ENCODE data around the gene CD1E. TPM values are rescaled to one million over a fixed set of nuclear protein-coding genes. Genes with fewer than 3 reads are reported as not detected.
"Not testable (repeated sequence)": the region's sequence is repeated elsewhere in the genome, so short reads cannot be mapped to it uniquely, and the experiment has no call there.

The CD1E gene
- not detected for total RNA-seq

DNA sequence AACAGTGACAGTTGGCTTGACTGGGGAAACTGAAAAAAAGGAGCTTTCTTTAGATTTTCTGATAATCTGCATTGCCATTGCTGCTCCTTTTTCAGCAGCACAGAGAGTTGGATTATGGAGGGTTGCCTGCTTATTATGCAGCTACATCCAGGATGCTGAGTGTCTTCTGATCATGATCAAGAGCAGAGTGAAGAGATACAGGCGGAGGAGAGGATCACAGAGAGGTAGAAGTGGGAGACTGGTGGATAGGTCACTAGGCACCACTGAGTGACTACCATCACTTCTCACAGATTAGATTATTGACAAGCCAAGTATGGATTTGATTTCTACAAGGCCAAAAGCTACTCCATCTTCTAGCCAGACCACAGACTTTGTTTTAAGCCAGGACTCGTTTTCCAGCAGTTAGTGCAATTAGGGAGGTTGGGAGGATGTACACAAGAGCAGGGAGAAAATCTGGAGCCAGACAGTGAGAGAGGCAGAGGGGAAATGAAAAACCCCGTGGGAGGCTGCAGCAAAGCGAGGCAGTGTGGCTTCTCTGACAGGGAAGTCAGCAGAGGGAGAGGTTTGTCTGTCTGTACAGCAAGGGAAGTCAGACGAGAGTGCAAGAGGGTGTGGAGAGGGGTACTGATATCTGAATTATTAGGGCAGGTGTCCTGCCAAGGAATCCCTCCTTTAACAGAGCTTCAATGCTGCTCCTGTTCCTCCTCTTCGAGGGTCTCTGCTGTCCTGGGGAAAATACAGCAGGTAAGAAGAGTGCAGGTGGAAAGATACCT lies at the start of gene CD1E:
Gene CD1E (plus strand): TSS at position 592 of the 773 bp plus-strand sequence. CDS start 95 bp downstream, at position 687.
- DNase-seq = no peak

DNA sequence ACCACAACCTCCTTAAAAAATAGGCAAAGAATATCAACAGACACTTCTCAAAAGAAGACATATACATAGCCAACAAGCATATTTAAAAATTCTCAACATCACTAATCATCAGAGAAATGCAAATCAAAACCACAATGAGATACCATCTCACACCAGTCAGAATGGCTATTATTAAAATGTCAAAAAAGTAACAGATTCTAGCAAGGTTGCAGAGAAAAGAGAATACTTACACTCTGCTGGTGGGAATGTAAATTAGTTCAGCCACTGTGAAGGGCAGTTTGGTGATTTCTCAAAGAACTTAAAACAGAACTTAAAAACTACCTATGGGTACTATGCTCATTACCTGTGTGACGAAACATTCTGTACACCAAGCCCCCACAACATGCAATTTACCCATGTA lies 43.1 kb upstream of the CD1E start:
- no peak for DNase-seq

DNA sequence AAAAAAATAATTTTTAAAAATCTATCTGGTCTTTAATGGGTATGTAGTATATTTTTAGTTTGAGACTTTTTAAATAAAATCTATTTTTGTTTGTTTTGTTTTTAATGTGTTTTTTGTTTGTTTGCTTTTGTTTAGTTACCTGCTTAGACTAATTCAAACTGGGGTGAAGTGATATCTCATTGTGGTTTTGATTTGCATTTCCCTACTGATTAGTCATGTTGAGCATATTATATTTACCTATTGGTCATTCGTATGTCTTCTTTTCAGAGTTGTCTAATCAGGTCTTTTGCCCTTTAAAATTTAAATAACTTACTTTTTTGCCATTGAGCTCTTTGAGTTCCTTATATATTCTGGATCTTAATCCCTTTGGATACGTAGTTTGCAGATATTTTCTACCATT lies 42.6 kb upstream of the CD1E start:
- no peak for DNase-seq

GRCh38 chr1:158323866-158324265 lies 29.8 kb upstream of the CD1E start:
- no peak for DNase-seq

DNA sequence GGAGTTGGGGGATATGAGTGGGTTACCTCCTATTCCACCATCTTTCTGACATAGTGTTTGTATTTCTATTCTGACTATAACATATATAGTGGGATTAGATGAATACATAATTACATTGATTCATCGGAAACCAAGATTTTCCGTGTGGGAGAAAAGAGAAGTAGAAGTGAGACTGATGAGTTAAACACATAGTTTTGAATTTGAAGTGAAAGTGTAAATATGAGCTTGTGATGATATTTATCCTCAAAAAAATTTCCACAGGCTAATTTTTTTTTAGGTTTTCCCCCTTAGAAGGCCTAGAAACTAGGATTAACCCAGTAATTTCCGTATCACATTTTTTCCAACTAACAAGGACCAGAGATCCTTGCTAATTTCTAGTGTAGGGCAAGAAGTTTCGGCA lies 29.3 kb upstream of the CD1E start:
- no peak for DNase-seq

DNA sequence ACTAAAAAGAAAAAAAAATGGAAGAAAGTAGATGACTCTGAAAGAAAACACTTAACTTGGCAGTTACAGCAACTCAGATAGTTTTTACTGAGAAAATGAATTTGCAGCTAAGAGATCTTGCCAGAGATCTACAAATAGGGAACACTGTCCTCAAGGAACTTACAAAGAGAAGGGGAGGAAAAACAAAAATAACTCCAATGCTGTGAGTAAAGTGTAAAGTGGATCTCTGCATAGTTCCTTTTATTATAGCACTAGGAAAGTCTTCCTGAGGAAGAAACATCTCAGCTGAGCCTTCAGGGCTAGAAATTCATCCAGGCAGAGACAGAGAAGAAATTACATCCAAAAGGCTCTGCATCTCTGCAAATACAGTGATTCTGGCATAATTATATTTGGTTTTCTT lies 26.2 kb upstream of the CD1E start:
- DNase-seq = no peak

DNA sequence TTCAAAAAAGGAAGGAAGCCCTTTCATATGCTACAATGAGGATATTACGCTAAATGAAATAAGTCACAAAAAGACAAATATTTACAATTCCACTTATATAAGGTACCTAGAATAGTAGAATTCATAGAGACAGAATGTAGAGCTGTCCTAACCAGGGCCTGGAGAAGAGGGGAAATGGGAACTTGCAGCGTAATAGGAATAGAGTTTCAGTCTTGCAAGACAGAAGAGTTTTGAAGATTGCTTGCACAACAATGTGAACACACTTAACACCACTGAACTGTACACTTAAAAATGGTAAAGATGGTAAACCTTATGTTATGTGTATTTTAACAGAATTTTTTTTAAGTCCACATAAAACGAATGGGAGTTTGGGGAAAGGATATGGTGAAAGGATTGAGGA lies 25.3 kb upstream of the CD1E start:
- no peak for DNase-seq

GRCh38 chr1:158329300-158329699 lies 24.4 kb upstream of the CD1E start:
- DNase-seq = no peak

DNA sequence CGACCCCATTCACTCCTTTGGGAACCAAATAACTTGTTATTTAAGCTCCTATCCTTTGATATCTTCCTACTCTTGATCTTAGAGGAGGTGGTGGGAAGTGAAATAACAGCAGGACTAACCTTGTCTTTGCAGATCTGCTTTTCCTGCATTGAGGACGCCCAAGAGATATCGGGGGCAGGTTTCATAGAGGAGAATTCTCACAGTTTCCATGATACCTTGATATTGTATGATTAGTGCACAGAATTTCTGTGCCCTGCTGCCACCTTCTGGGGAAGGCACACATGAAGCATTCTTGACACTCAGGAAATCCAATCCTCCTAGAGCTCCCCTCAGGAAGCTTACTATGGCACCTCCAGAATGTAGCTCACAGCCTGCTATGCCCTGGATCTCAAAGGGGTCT lies 24.0 kb upstream of the CD1E start:
- DNase-seq = no peak

DNA sequence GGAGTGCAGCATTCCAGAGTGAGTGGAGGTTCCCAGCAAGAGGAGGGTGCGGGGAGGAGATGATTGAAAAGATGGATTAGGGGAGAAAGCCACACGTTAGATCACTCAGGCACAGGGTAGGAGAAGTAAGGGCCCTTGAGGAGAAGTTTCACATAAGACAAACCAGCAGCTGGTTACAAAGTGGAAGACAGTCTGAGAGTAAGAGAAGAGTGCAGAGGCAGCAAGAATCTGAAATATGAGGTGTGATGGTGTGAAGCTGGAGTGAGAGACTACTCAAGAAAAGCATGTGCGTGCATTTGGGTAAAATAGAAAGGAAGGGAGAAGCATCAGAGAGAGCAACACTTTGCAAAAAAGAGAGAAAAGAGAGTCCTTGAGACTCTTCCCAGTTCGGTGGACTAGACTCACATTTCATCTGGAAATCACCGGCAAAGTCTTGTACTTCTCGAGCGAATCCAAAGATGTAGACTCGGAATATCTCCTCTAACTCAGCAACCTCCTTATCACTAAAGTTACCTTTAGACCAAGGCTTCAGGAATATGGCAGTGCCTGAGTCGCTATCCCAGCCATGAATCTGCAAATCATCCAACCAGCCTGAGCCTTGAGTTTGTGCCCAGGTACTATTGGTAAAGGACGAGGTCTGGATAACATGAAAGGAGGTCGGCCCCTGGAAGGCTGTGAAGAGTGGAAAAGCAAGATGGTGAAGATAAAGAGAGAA lies 23.1 kb upstream of the CD1E start:
- DNase-seq = no peak

- DNase-seq = no peak
Measured at GRCh38 chr1:158331106-158331425, 22.6 kb upstream of the CD1E start.

DNA sequence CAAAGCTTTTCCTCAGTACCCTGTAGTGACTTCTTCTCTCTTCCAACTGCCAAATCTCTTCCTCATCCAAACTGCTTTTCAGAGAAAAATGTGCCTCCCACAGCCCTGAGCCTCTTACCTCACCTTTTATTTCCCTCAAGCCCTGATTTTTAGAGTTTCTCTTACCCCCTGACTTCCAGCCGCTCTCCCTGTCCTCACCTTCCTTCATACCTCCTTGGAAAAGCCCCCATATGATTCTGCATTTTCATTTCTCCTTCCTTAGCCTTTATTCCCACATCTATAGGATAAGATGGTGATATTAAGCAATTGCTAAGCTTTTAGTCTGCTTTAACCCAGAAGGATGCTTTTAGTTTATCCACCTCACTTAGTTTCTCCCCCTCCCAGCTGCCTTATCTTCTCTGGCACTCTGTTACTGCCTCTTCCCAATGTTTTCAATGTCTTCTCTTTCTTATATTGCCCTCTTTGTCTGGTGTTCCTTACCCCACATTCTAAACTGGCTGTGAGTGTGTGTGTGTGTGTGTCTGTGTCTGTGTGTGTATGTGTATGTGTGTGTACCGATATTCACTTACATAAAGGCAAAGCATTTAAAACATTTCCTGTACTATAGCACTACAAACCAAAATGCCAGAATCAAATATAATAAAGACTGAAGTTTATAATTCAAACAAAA lies 22.1 kb upstream of the CD1E start, which contains the start of gene CD1B:
Gene CD1B (minus strand): TSS at position 51 of the 670 bp plus-strand sequence. CDS start 108 bp downstream, outside the sequence.
- no peak for DNase-seq

GRCh38 chr1:158333405-158334155 lies 20.1 kb upstream of the CD1E start:
- DNase-seq = no peak

- no peak for DNase-seq
Measured at GRCh38 chr1:158334526-158335212, 19.0 kb upstream of the CD1E start.

DNA sequence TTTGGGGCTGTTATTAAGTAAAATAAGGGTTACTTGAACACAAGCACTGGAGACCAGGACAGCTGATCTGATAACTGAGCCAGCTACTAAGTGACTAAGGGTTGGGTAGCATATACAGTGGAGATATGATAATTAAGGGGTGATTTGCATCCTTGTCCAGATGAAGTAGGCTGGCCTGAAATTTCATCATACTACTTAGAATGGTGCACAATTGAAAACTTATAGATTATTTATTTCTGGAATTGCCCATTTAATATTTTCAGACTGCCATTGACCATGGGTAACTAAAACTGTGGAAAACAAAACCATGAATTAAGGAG lies 18.5 kb upstream of the CD1E start:
- DNase-seq = no peak

DNA sequence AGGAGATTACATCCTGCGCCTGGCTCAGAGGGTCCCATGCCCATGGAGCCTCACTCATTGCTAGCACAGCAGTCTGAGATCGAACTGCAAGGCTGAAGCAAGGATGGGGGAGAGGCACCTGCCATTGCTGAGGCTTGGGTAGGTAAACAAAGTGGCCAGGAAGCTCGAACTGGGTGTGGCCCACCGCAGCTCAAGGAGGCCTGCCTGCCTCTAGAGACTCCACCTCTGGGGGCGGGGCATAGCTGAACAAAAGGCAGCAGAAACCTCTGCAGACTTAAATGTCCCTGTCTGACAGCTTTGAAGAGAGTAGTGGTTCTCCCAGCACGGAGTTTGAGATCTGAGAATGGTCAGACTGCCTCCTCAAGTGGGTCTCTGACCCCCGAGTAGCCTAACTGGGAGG lies 17.3 kb upstream of the CD1E start:
- not testable (repeated sequence) for DNase-seq

DNA sequence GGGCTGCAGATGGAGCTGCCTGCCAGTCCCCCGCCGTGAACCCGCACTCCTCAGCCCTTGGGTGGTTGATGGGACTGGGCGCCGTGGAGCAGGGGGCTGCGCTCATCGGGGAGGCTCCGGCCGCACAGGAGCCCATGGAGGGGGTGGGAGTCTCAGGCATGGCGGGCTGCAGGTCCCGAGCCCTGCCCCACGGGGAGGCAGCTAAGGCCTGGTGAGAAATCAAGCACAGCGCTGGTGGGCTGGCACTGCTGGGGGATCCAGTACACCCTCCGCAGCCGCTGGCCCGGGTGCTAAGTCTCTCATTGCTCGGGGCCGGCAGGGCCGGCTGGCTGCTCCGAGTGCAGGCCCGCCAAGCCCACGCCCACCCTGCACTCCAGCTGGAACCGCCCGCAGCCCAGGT lies 4.7 kb upstream of the CD1E start:
- not testable (repeated sequence) for DNase-seq

GRCh38 chr1:158354255-158354654 lies 561 bp downstream of the CD1E start:
- no peak for DNase-seq

GRCh38 chr1:158355773-158356285 lies 2.1 kb downstream of the CD1E start:
- DNase-seq = no peak

- DNase-seq = no peak
Measured at GRCh38 chr1:158356616-158357015, 2.9 kb downstream of the CD1E start.

GRCh38 chr1:158357441-158357840 lies 3.7 kb downstream of the CD1E start:
- no peak for DNase-seq

DNA sequence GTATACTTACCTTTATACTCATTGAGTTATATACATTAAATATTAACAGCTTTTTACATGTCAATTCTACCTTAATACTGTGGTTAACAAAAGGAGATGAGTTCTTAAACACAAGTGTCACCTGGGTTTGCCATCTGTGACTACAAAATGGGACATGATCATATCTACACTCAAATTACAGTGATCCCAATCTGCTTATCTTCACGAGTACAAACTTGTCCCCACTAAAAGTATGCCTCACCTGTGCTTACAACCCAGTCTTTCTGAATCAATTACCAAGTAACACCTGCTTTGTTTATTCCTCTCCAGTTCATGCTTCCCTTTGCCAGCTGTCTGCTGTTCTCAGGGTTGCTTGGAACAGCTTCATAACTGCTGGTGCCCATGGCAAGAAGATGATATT lies 8.8 kb downstream of the CD1E start:
- no peak for DNase-seq
